PC-9 (cell line): ENCODE results near the gene PIGB. TPM values are rescaled to one million over a fixed set of nuclear protein-coding genes. Genes with fewer than 3 reads are reported as not detected.

Experiments used
- BruUV-seq: library from RNA; stranded (reverse); fragments of 400-500 nt; replicated peaks from 2 replicates; lab custom pipeline; 2021; lab: Mats Ljungman, UMichigan
- CTCF ChIA-PET: fragments of 300-600 bp; sonication (Branson Sonifier 250); formaldehyde crosslinking; loops from one replicate; lab custom pipeline; 2022; ENCODE audit warnings: antibody characterized with exemption; lab: Charles Lee
- POLR2A ChIA-PET: fragments of 300-600 bp; sonication (Branson Sonifier 250); formaldehyde crosslinking; loops from one replicate; lab custom pipeline; 2022; ENCODE audit warnings: antibody characterized with exemption; ENCODE audit not compliant: unreplicated experiment; lab: Charles Lee
- DNase-seq, 2 experiments: peaks; one replicate each; pipeline versions ENCODE4 v3.0.0 to v3.0.0-alpha.2; 2015 to 2022; ENCODE audit warnings: mixed read lengths in 1 of 2
- H2AFZ ChIP-seq: fragments of 200-600 bp; sonication (generic); 2 replicates; pipeline ENCODE4 v1.8.1; 2017; ENCODE audit warnings: antibody characterized with exemption
- H3F3A ChIP-seq: fragments of 200-600 bp; sonication (generic); 2 replicates; pipeline ENCODE4 v1.8.1; 2017; ENCODE audit warnings: antibody characterized with exemption, mild to moderate bottlenecking, low read depth; ENCODE audit not compliant: insufficient read depth
- H3K27ac ChIP-seq: fragments of 200-600 bp; sonication (generic); 2 replicates; pipeline ENCODE4 v1.6.1; 2016; ENCODE audit warnings: mixed run types
- H3K27me3 ChIP-seq: fragments of 200-600 bp; sonication (generic); 2 replicates; pipeline ENCODE4 v1.6.1; 2016; ENCODE audit warnings: low read depth, mixed run types; ENCODE audit not compliant: insufficient read depth
- H3K36me3 ChIP-seq: fragments of 200-600 bp; sonication (generic); 2 replicates; pipeline ENCODE4 v1.6.1; 2016; ENCODE audit warnings: low read depth, mixed run types
- H3K4me1 ChIP-seq: fragments of 200-600 bp; sonication (generic); replicated peaks from 2 replicates; pipeline ENCODE4 v1.6.1; 2016; ENCODE audit warnings: mixed run types; ENCODE audit not compliant: insufficient read depth
- H3K4me2 ChIP-seq: fragments of 200-600 bp; sonication (generic); 2 replicates; pipeline ENCODE4 v1.6.1; 2017; ENCODE audit warnings: mixed run types
- H3K4me3 ChIP-seq: fragments of 200-600 bp; sonication (generic); 2 replicates; pipeline ENCODE4 v1.6.1; 2016; ENCODE audit warnings: mixed run types
- H3K79me2 ChIP-seq: fragments of 200-600 bp; sonication (generic); 2 replicates; pipeline ENCODE4 v1.6.1; 2017; ENCODE audit warnings: low read depth, mixed run types
- H3K9me2 ChIP-seq: fragments of 200-600 bp; sonication (generic); 2 replicates; pipeline ENCODE4 v1.8.1; 2017; ENCODE audit warnings: mild to moderate bottlenecking; ENCODE audit not compliant: insufficient read depth
- H3K9me3 ChIP-seq: fragments of 200-600 bp; sonication (generic); 2 replicates; pipeline ENCODE4 v1.8.1; 2016; ENCODE audit warnings: low read depth; ENCODE audit not compliant: insufficient read depth
- H4K20me1 ChIP-seq: fragments of 200-600 bp; sonication (generic); 2 replicates; pipeline ENCODE4 v1.8.1; 2017; ENCODE audit not compliant: insufficient read depth
- EZH2 ChIP-seq: fragments of 200-600 bp; sonication (generic); IDR thresholded peaks from 2 replicates; pipeline ENCODE4 v1.8.0; 2017; ENCODE audit warnings: antibody characterized with exemption, low read depth
- intact Hi-C: fragments of 100-400 bp; cut with micrococcal nuclease; formaldehyde crosslinking; loops from one replicate; pipeline ENCODE4 v1.10.0; 2022; ENCODE audit not compliant: unreplicated experiment
- total RNA-seq: library from RNA; stranded (reverse); gene quantifications from 2 replicates; pipeline ENCODE4 v1.2.3, GENCODE V29; 2021
- TF ChIP-seq, protein P1 (sequence below): fragments of 200-600 bp; sonication (generic); conservative IDR thresholded peaks from 2 replicates; pipeline ENCODE4 v1.6.1; 2017; ENCODE audit warnings: mixed run types, antibody characterized with exemption, mild to moderate bottlenecking, moderate library complexity

The PIGB gene
- total RNA-seq, 1 experiment from 2014 or later = 12.2 TPM

DNA sequence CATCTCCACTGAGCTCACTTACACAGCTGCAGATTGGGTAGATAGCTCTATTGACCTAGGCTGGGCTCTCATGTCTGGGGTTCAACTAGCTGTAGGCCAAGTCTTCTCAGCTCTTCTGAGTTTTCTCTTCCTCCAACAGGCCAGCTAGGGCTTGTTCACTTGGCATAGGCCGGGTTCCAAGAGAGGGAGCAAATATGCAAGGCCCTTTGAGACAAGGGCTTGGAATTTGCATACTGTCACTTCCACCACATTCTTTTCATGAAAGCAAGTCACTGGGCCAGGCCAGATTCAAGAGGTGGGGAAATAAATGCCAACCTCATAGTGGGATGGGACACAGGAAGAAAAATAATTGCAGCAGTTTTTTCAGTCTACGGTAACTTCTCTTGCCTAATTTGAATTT, 25.2 kb downstream of the PIGB start:
- H4K20me1 ChIP-seq = no peaks in the 10 kb centered on the region
- H3K36me3 ChIP-seq = no peaks in the 10 kb centered on the region
- H3K27me3 ChIP-seq = no peaks in the 10 kb centered on the region
- ChIA-PET POLR2A (no interaction called here), CTCF (no interaction called here)
- no peak overlapping the region for H3K27ac ChIP-seq
- H3K9me2 ChIP-seq = no peaks in the 10 kb centered on the region
- no peak overlapping the region for H2AFZ ChIP-seq
- TF ChIP-seq, protein P1, sequence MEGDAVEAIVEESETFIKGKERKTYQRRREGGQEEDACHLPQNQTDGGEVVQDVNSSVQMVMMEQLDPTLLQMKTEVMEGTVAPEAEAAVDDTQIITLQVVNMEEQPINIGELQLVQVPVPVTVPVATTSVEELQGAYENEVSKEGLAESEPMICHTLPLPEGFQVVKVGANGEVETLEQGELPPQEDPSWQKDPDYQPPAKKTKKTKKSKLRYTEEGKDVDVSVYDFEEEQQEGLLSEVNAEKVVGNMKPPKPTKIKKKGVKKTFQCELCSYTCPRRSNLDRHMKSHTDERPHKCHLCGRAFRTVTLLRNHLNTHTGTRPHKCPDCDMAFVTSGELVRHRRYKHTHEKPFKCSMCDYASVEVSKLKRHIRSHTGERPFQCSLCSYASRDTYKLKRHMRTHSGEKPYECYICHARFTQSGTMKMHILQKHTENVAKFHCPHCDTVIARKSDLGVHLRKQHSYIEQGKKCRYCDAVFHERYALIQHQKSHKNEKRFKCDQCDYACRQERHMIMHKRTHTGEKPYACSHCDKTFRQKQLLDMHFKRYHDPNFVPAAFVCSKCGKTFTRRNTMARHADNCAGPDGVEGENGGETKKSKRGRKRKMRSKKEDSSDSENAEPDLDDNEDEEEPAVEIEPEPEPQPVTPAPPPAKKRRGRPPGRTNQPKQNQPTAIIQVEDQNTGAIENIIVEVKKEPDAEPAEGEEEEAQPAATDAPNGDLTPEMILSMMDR = no peak
- TF ChIP-seq EZH2 = no peak
- H3K9me3 ChIP-seq = no peaks in the 10 kb centered on the region
- H3K79me2 ChIP-seq = no peaks in the 10 kb centered on the region
- no TSS peak for BruUV-seq
- H3F3A ChIP-seq = no peaks in the 10 kb centered on the region
- no peak for DNase-seq
- intact Hi-C loops = no loop called here
- no peaks in the 10 kb centered on the region for H3K4me1 ChIP-seq
- H3K4me2 ChIP-seq = no peak overlapping the region
- no peak overlapping the region for H3K4me3 ChIP-seq

DNA sequence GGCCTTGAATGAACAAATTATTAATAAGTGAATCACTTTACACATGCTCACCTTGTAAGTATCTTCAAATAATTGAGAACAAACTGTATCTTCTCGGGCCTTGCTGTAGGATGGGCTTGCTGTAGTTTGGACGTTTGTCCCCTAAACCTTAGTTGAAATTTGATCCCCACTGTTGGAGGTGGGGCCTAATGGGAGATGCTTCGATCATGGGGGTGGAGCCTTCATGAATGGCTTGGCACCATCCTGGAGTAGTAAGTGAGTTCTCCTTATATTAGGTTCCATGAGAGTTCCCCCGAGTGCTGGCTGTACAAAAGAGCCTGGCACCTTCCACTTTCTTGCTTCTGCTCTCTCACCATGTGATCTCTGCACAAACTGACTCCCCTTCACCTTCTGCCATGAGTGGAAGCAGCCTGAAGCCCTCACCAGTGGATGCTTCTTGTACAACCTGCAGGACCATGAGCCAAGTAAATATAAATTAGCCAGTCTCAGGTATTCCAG, 29.3 kb downstream of the PIGB start:
- CTCF ChIA-PET = interaction anchor here (0.5 kb wide), 1 partner anchor 16 kb away, joined by 4 read pairs; no protein-coding TSS in a partner anchor
- Histone ChIP-seq H2AFZ (no peak overlapping the region), H4K20me1 (no peaks in the 10 kb centered on the region), H3K9me2 (no peaks in the 10 kb centered on the region), H3K27me3 (no peaks in the 10 kb centered on the region), H3K79me2 (no peaks in the 10 kb centered on the region), H3F3A (0 out of 2 replicates have a peak, but pooled peaks cover 4% of the 10 kb centered on the region), H3K4me3 (no peak overlapping the region), H3K36me3 (no peaks in the 10 kb centered on the region), H3K9me3 (no peaks in the 10 kb centered on the region), H3K27ac (no peak overlapping the region), H3K4me2 (no peak overlapping the region), H3K4me1 (no peaks in the 10 kb centered on the region)
- intact Hi-C loops = no loop called here
- POLR2A ChIA-PET = no interaction called here
- no peak for DNase-seq
- BruUV-seq = no TSS peak
- no peak for TF ChIP-seq EZH2
- TF ChIP-seq, protein P1 = no peak

DNA sequence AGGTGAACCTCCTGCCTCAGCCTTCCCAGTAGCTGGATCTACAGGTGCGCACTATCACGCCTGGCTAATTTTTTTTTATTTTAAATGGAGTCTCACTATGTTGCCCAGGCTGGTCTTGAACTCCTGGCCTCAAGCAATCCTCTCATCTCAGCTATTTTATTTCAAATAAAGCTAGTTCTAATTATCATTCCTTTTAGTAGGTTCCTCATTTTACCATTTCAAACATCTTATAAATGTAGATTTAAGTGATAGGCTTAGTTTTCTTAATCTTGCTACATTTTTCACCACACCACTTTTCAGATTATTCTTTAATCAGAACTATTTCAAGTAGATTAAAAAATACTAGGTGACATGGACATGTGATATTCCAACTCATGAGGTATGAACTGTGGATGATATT, 30.3 kb downstream of the PIGB start:
- intact Hi-C loops = no loop called here

More for the DNA sequence above, 30.3 kb downstream of the PIGB start:
- no peaks in the 10 kb centered on the region for H3K4me1 ChIP-seq
- H3K9me2 ChIP-seq = no peaks in the 10 kb centered on the region
- H3K9me3 ChIP-seq = no peaks in the 10 kb centered on the region
- H3K27ac ChIP-seq = no peak overlapping the region
- BruUV-seq = no TSS peak
- CTCF ChIA-PET = interaction anchor here (0.5 kb wide), 1 partner anchor 15 kb away, joined by 4 read pairs; no protein-coding TSS in a partner anchor
- no peak overlapping the region for H3K4me3 ChIP-seq
- H4K20me1 ChIP-seq = no peaks in the 10 kb centered on the region
- no peak for DNase-seq
- TF ChIP-seq EZH2 = no peak
- TF ChIP-seq, protein P1 = no peak
- no peak overlapping the region for H3K4me2 ChIP-seq
- H3K27me3 ChIP-seq = no peaks in the 10 kb centered on the region
- no peak overlapping the region for H2AFZ ChIP-seq
- no peaks in the 10 kb centered on the region for H3K36me3 ChIP-seq
- 0 out of 2 replicates have a peak, but pooled peaks cover 4% of the 10 kb centered on the region for H3F3A ChIP-seq
- no peaks in the 10 kb centered on the region for H3K79me2 ChIP-seq
- POLR2A ChIA-PET = no interaction called here
